Adrenal gland (tissue), 12 donors: Measurements from ENCODE around the gene PLD5. TPM values are rescaled to one million over a fixed set of nuclear protein-coding genes. Genes with fewer than 3 reads are reported as not detected.
"Not testable (repeated sequence)": the region's sequence is repeated elsewhere in the genome, so short reads cannot be mapped to it uniquely, and the experiment has no call there.

Experiments used
- DNase-seq, 7 donors: peaks; one replicate each; pipeline ENCODE4 v3.0.0-alpha.2; 2019 to 2020
- H3K27ac ChIP-seq, 5 donors: fragments of 200-600 bp; sonication (generic) in 4 of 5; 1 replicate in 3 of 5; 2 replicates in 2 of 5; pipeline versions ENCODE4 v1.5.1 to v1.8.0; 2016 to 2020; ENCODE audit warnings: mild to moderate bottlenecking in 1 of 5
- H3K27me3 ChIP-seq: fragments of 200-600 bp; 2 replicates; pipeline ENCODE4 v1.8.0; 2021
- H3K36me3 ChIP-seq, 2 donors: fragments of 200-600 bp; replicated peaks in 1 of 2; 1 replicate in 1 of 2; 2 replicates in 1 of 2; pipeline versions ENCODE4 v1.5.1 to v1.8.0; 2018 to 2022
- H3K4me1 ChIP-seq, 2 donors: fragments of 200-600 bp; replicated peaks in 1 of 2; 1 replicate in 1 of 2; 2 replicates in 1 of 2; pipeline versions ENCODE4 v1.5.1 to v1.8.0; 2018 to 2021
- H3K4me3 ChIP-seq, 4 donors: fragments of 200-600 bp; sonication (generic) in 3 of 4; one replicate each; pipeline ENCODE4 v1.5.1; 2016 to 2018
- H3K9me3 ChIP-seq, 3 donors: fragments of 200-600 bp; sonication (generic) in 1 of 3; replicated peaks in 1 of 3; 1 replicate in 2 of 3; 2 replicates in 1 of 3; pipeline versions ENCODE4 v1.5.1 to v1.8.0; 2016 to 2021
- CTCF ChIP-seq, 6 experiments: fragments of 450-650 bp in 4 of 6; fragments of 200-600 bp in 2 of 6; sonication (generic) in 1 of 6; IDR thresholded peaks; 1 replicate in 5 of 6; 2 replicates in 1 of 6; pipeline versions ENCODE4 v1.5.1 to v1.8.0; 2016 to 2021; ENCODE audit warnings: antibody characterized with exemption in 6 of 6, mild to moderate bottlenecking in 2 of 6, moderate library complexity in 1 of 6
- POLR2A ChIP-seq, 2 donors: fragments of 450-650 bp; IDR thresholded peaks; one replicate each; pipeline ENCODE4 v1.6.1; 2017; ENCODE audit warnings: antibody characterized with exemption in 2 of 2, mild to moderate bottlenecking in 2 of 2, moderate library complexity in 1 of 2
- WGBS, 4 donors: extraction: QIAGEN DNeasy Blood & Tissue Kit in 2 of 4; methylation state at CpG; one replicate each; pipeline versions ENCODE4 v1.1.5 to v1.1.7; 2013 to 2017; 5-methylcytosine and 5-hydroxymethylcytosine counted together
- intact Hi-C, 2 donors: fragments of 100-400 bp; cut with DNase I; formaldehyde crosslinking; loops; one replicate each; pipeline versions ENCODE4 v1.14.1 to v1.15.0; 2022 to 2023
- polyA plus RNA-seq, 3 donors: library from polyadenylated mRNA; stranded (reverse); fragments of 200-250 nt in 2 of 3; fragments of 350-450 nt in 1 of 3; fragmentation: Illumina TruSeq in 1 of 3; extraction: RNeasy Lipid Tissue Mini Kit (QIAGEN cat#74804) in 1 of 3; gene quantifications; one replicate each; pipeline ENCODE4 v1.2.3, GENCODE V29; 2013 to 2014
- total RNA-seq, 9 donors: library from RNA; depleted of rRNA in 4 of 9; stranded (reverse); fragments of >200 nt in 4 of 9; fragments of 120-200 nt in 1 of 9; fragmentation: NEBNext Ultra II Directional in 1 of 9; extraction: Animal tissue kit (Norgen Biotek cat#: 25700) in 1 of 9; gene quantifications; one replicate each; pipeline versions ENCODE4 v1.1.0 to v1.2.4, GENCODE V29; 2013 to 2023
- donor health status: healthy with polysubstance abuse.
- donor health status: Bipolar disorder and iron deficiency.
- donor health status: DM: yes; HTN: yes; CAD: no.
- donor health status: DM: no; HTN: no; CAD: no.
- donor health status: DM: no; HTN: no; CAD: no.
- donor health status: DM: yes; HTN: yes; CAD: no.

PLD5 gene
- total and polyA plus RNA-seq, 12 donors: 0.24 to 9.6 (median 2.5) TPM

GRCh38 chr1:242398351-242398750, 126.1 kb downstream of the PLD5 start:
- Histone ChIP-seq H3K27ac (no peak overlapping the region), H3K4me1 (no peaks in the 10 kb centered on the region), H3K4me3 (no peak overlapping the region), H3K36me3 (no peaks in the 10 kb centered on the region), H3K9me3 (no peaks in the 10 kb centered on the region), H3K27me3 (no peaks in the 10 kb centered on the region)
- WGBS, 4 donors: 55 to 68% (median 65%) methylated on average over 5 of the region's 5 CpGs
- no peak for DNase-seq
- TF ChIP-seq CTCF (IDR thresholded peaks at IDR 0.05): no peak
- TF ChIP-seq POLR2A (IDR thresholded peaks at IDR 0.05): no peak
- intact Hi-C loops: no loop called here

- TF ChIP-seq POLR2A (IDR thresholded peaks at IDR 0.05) (no peak), CTCF (IDR thresholded peaks at IDR 0.05) (no peak)
- Histone ChIP-seq H3K9me3 (peaks cover 0 to 4% (median 0%) of the 10 kb centered on the region in 3 donors), H3K4me1 (no peaks in the 10 kb centered on the region), H3K27ac (no peak overlapping the region), H3K27me3 (no peaks in the 10 kb centered on the region), H3K36me3 (no peaks in the 10 kb centered on the region), H3K4me3 (no peak overlapping the region)
- DNase-seq: no peak
- intact Hi-C loops: no loop called here
Measured at GRCh38 chr1:242391896-242392295, 132.6 kb downstream of the PLD5 start.

- DNase-seq, H3K27me3 ChIP-seq, H3K27ac ChIP-seq, H3K4me3 ChIP-seq, H3K4me1 ChIP-seq, H3K36me3 ChIP-seq, intact Hi-C loops, H3K9me3 ChIP-seq: not testable (repeated sequence)
- 62 to 79% (median 73%) methylated on average over 6 of the region's 6 CpGs for WGBS, 4 donors
Measured at GRCh38 chr1:242376121-242376520, 148.4 kb downstream of the PLD5 start.

GRCh38 chr1:242350446-242350845, 174.1 kb downstream of the PLD5 start:
- DNase-seq, H3K4me3 ChIP-seq, H3K4me1 ChIP-seq, H3K36me3 ChIP-seq, H3K27me3 ChIP-seq, intact Hi-C loops, H3K9me3 ChIP-seq, H3K27ac ChIP-seq: not testable (repeated sequence)
- 69 to 78% (median 74%) methylated on average over 3 of the region's 3 CpGs for WGBS, 4 donors

GRCh38 chr1:242349636-242350035, 174.9 kb downstream of the PLD5 start:
- Histone ChIP-seq H3K36me3 (no peaks in the 10 kb centered on the region), H3K4me1 (no peaks in the 10 kb centered on the region), H3K9me3 (no peaks in the 10 kb centered on the region), H3K27me3 (no peaks in the 10 kb centered on the region), H3K27ac (no peak overlapping the region), H3K4me3 (no peak overlapping the region)
- 67 to 92% (median 77%) methylated on average over 1 of the region's 1 CpG for WGBS, 4 donors
- no peak for DNase-seq
- intact Hi-C loops: no loop called here
- no peak for TF ChIP-seq CTCF (IDR thresholded peaks at IDR 0.05)
- TF ChIP-seq POLR2A (IDR thresholded peaks at IDR 0.05): no peak

GRCh38 chr1:242330865-242331264, 193.6 kb downstream of the PLD5 start:
- intact Hi-C loops, DNase-seq: not testable (repeated sequence)

GRCh38 chr1:242327381-242327780, 197.1 kb downstream of the PLD5 start:
- H3K4me1 ChIP-seq, H3K4me3 ChIP-seq, H3K27ac ChIP-seq, H3K36me3 ChIP-seq, H3K27me3 ChIP-seq, H3K9me3 ChIP-seq, DNase-seq, intact Hi-C loops: not testable (repeated sequence)

More at GRCh38 chr1:242330865-242331264, 193.6 kb downstream of the PLD5 start:
- 29 to 39% (median 36%) methylated on average over 5 of the region's 5 CpGs for WGBS, 4 donors
- not testable (repeated sequence) for H3K4me1 ChIP-seq, H3K27ac ChIP-seq, H3K4me3 ChIP-seq, H3K27me3 ChIP-seq, H3K9me3 ChIP-seq, H3K36me3 ChIP-seq

- WGBS, 4 donors: 69 to 79% (median 75%) methylated on average over 7 of the region's 7 CpGs
- H3K4me1 ChIP-seq, H3K9me3 ChIP-seq, H3K27ac ChIP-seq, H3K4me3 ChIP-seq, H3K27me3 ChIP-seq, intact Hi-C loops, H3K36me3 ChIP-seq, DNase-seq: not testable (repeated sequence)
Measured at GRCh38 chr1:242321981-242322380, 202.5 kb downstream of the PLD5 start.
